GM23338 (cell line): ENCODE data around the gene CREB3L2. TPM values are rescaled to one million over a fixed set of nuclear protein-coding genes. Genes with fewer than 3 reads are reported as not detected.

ENCODE experiments used
- ATAC-seq: fragments of 200-7000 bp; cut with Tn5 transposase; 3 replicates; pipeline ENCODE4 v1.9.1; 2020
- DNase-seq: peaks from one replicate; pipeline ENCODE4 v3.0.0-alpha.2; 2015; ENCODE audit warnings: low spot score
- H2AFZ ChIP-seq: fragments of 200-600 bp; sonication (generic); 2 replicates; pipeline ENCODE4 v1.8.0; 2016; ENCODE audit warnings: antibody characterized with exemption, mild to moderate bottlenecking, moderate library complexity
- H3F3A ChIP-seq: fragments of 200-600 bp; sonication (generic); replicated peaks from 2 replicates; pipeline ENCODE4 v1.8.0; 2017; ENCODE audit warnings: antibody characterized with exemption, mixed run types, low read depth
- H3K27ac ChIP-seq: fragments of 200-600 bp; sonication (generic); 2 replicates; pipeline ENCODE4 v1.6.1; 2016; ENCODE audit warnings: low read depth
- H3K27me3 ChIP-seq: fragments of 200-600 bp; sonication (generic); 2 replicates; pipeline ENCODE4 v1.8.0; 2016; ENCODE audit warnings: mild to moderate bottlenecking, mixed run types, moderate library complexity; ENCODE audit not compliant: insufficient read depth
- H3K36me3 ChIP-seq: fragments of 200-600 bp; sonication (generic); 2 replicates; pipeline ENCODE4 v1.8.0; 2016; ENCODE audit warnings: mild to moderate bottlenecking; ENCODE audit not compliant: insufficient read depth
- H3K4me1 ChIP-seq: fragments of 200-600 bp; sonication (generic); 2 replicates; pipeline ENCODE4 v1.8.0; 2016; ENCODE audit warnings: mild to moderate bottlenecking, moderate library complexity; ENCODE audit not compliant: insufficient read depth
- H3K4me2 ChIP-seq: fragments of 200-600 bp; sonication (generic); 2 replicates; pipeline ENCODE4 v1.7.1; 2017; ENCODE audit warnings: mixed run types
- H3K4me3 ChIP-seq: fragments of 200-600 bp; sonication (generic); 2 replicates; pipeline ENCODE4 v1.6.1; 2016; ENCODE audit warnings: mixed run types
- H3K79me2 ChIP-seq: fragments of 200-600 bp; sonication (generic); replicated peaks from 2 replicates; pipeline ENCODE4 v1.8.0; 2017; ENCODE audit warnings: mild to moderate bottlenecking; ENCODE audit not compliant: insufficient read depth
- H3K9me2 ChIP-seq: fragments of 200-600 bp; sonication (generic); 2 replicates; pipeline ENCODE4 v1.8.0; 2017; ENCODE audit not compliant: insufficient read depth
- H4K20me1 ChIP-seq: fragments of 200-600 bp; sonication (generic); replicated peaks from 2 replicates; pipeline ENCODE4 v1.8.0; 2017; ENCODE audit warnings: mild to moderate bottlenecking; ENCODE audit not compliant: insufficient read depth
- H3K27ac Mint-ChIP-seq: 2 replicates; pipeline ENCODE4 v1.8.0; 2020; ENCODE audit warnings: inconsistent platforms, mild to moderate bottlenecking, moderate library complexity, mixed read lengths
- H3K27me3 Mint-ChIP-seq: 3 replicates; pipeline ENCODE4 v1.8.0; 2022; ENCODE audit warnings: low read depth, mild to moderate bottlenecking, moderate library complexity, mixed read lengths, inconsistent platforms; ENCODE audit not compliant: insufficient read depth, poor library complexity
- H3K36me3 Mint-ChIP-seq: 3 replicates; pipeline ENCODE4 v1.8.0; 2021; ENCODE audit warnings: low read depth, mild to moderate bottlenecking, inconsistent platforms, moderate library complexity, mixed read lengths
- H3K4me1 Mint-ChIP-seq: 3 replicates; pipeline ENCODE4 v1.8.0; 2020; ENCODE audit warnings: mild to moderate bottlenecking, inconsistent platforms, mixed read lengths
- H3K4me3 Mint-ChIP-seq: 3 replicates; pipeline ENCODE4 v1.8.0; 2021; ENCODE audit warnings: moderate library complexity, mild to moderate bottlenecking, inconsistent platforms, mixed read lengths
- H3K9me3 Mint-ChIP-seq: 3 replicates; pipeline ENCODE4 v1.8.0; 2020; ENCODE audit warnings: moderate library complexity, mild to moderate bottlenecking, inconsistent platforms, mixed read lengths
- CREB1 ChIP-seq: fragments of 250-450 bp; sonication (Bioruptor Pico); IDR thresholded peaks from 2 replicates; pipeline ENCODE4 v1.5.0; 2020; ENCODE audit warnings: low read depth, mild to moderate bottlenecking, moderate library complexity
- CTCF ChIP-seq, 2 experiments: fragments of 200-600 bp in 1 of 2; sonication (generic) in 1 of 2; conservative IDR thresholded peaks; 2 replicates each; pipeline versions ENCODE4 v1.5.1 to v1.6.1; 2016 to 2017; ENCODE audit warnings: antibody characterized with exemption in 2 of 2, low read depth in 2 of 2, mild to moderate bottlenecking in 2 of 2, moderate library complexity in 1 of 2
- ETS1 ChIP-seq: IDR thresholded peaks from 2 replicates; pipeline ENCODE4 v1.6.1; 2016; ENCODE audit warnings: antibody characterized with exemption
- EZH2 ChIP-seq: fragments of 200-600 bp; sonication (generic); IDR thresholded peaks from one replicate; pipeline ENCODE4 v1.8.0; 2017; ENCODE audit warnings: antibody characterized with exemption, mild to moderate bottlenecking, low read depth; ENCODE audit not compliant: unreplicated experiment
- EZH2phosphoT487 ChIP-seq: fragments of 200-600 bp; sonication (generic); IDR thresholded peaks from one replicate; pipeline ENCODE4 v1.8.1; 2018; ENCODE audit warnings: antibody characterized with exemption; ENCODE audit not compliant: unreplicated experiment
- JUNB ChIP-seq: IDR thresholded peaks from one replicate; pipeline ENCODE4 v1.6.1; 2016; ENCODE audit warnings: antibody characterized with exemption; ENCODE audit not compliant: unreplicated experiment
- NANOG ChIP-seq: IDR thresholded peaks from 2 replicates; pipeline ENCODE4 v1.6.1; 2016; ENCODE audit warnings: antibody characterized with exemption, borderline replicate concordance
- POLR2AphosphoS5 ChIP-seq: IDR thresholded peaks from 2 replicates; pipeline ENCODE4 v1.6.1; 2016; ENCODE audit warnings: antibody characterized with exemption, low read depth
- REST ChIP-seq: IDR thresholded peaks from one replicate; pipeline ENCODE4 v1.6.1; 2018; ENCODE audit warnings: antibody characterized with exemption; ENCODE audit not compliant: unreplicated experiment
- STAT1 ChIP-seq: IDR thresholded peaks from one replicate; pipeline ENCODE4 v1.6.1; 2016; ENCODE audit warnings: antibody characterized with exemption; ENCODE audit not compliant: unreplicated experiment
- ZNF114 ChIP-seq: fragments of 250-450 bp; sonication (Bioruptor Pico); IDR thresholded peaks from 2 replicates; pipeline ENCODE4 v1.5.0; 2020; ENCODE audit warnings: mild to moderate bottlenecking, moderate library complexity
- ZNF331 ChIP-seq: fragments of 250-450 bp; sonication (Bioruptor Pico); IDR thresholded peaks from 2 replicates; pipeline ENCODE4 v1.5.0; 2020; ENCODE audit warnings: low read depth, mild to moderate bottlenecking, moderate library complexity
- ZNF462 ChIP-seq: fragments of 250-450 bp; sonication (Bioruptor Pico); IDR thresholded peaks from 2 replicates; pipeline ENCODE4 v1.5.0; 2020; ENCODE audit warnings: mild to moderate bottlenecking, moderate library complexity
- polyA plus RNA-seq: library from polyadenylated mRNA; unstranded; fragments of >200 nt; fragmentation: Nextera tagmentation; extraction: Ambion mirVana; gene quantifications from 2 replicates; pipeline ENCODE4 v1.2.1, GENCODE V29; 2016
- total RNA-seq: library from RNA; depleted of rRNA; stranded (reverse); fragments of >200 nt; shearing (Covaris generic); gene quantifications from 2 replicates; pipeline ENCODE4 v1.2.3, GENCODE V29; 2014

The CREB3L2 gene
- total and polyA plus RNA-seq, 2 experiments from 2014 or later: 14.5 to 27.1 TPM

GRCh38 chr7:137878333-137878961, 123.4 kb downstream of the CREB3L2 start:
- Histone ChIP-seq H3K4me2 (peak overlapping the region; percentile 49; the same call in 1 of the 2 replicates), H3K79me2 (no peaks in the 10 kb centered on the region), H3F3A (peaks cover 17% of the 10 kb centered on the region), H3K27me3 (no peaks in the 10 kb centered on the region), H3K4me3 (no peak overlapping the region), H2AFZ (no peak overlapping the region), H3K9me2 (no peaks in the 10 kb centered on the region), H3K27ac (peak overlapping the region; percentile 88), H3K4me1 (peaks cover 58% of the 10 kb centered on the region), H3K36me3 (peaks cover 17% of the 10 kb centered on the region), H4K20me1 (no peaks in the 10 kb centered on the region)
- Mint-ChIP-seq H3K4me1 (peaks cover 62% of the 10 kb centered on the region), H3K4me3 (no peak overlapping the region; the same call in 2 of the 3 replicates), H3K27me3 (peaks cover 12% of the 10 kb centered on the region), H3K27ac (peak overlapping the region; percentile 35; the same call in 1 of the 2 replicates), H3K9me3 (peaks cover 7% of the 10 kb centered on the region; the same call in 2 of the 3 replicates), H3K36me3 (peaks cover 49% of the 10 kb centered on the region)
- ATAC-seq: no peak; the same call in none of the 3 replicates
- no peak for TF ChIP-seq CREB1 (CRISPR knock-in tag)
- no peak for TF ChIP-seq ZNF462 (CRISPR knock-in tag)
- TF ChIP-seq CTCF (conservative IDR thresholded peaks at IDR 0.05; ENCODE audit: low read depth in 2 of 2): no peak
- TF ChIP-seq REST: no peak
- no peak for TF ChIP-seq NANOG
- TF ChIP-seq ETS1: no peak
- TF ChIP-seq ZNF114: no peak
- no peak for TF ChIP-seq EZH2phosphoT487
- TF ChIP-seq JUNB: no peak
- TF ChIP-seq POLR2AphosphoS5: no peak
- no peak for TF ChIP-seq STAT1
- no peak for TF ChIP-seq EZH2
- no peak for TF ChIP-seq ZNF331 (CRISPR knock-in tag)
- DNase-seq: peak; percentile 23
